SKM-1 treated with dmso at 0.1 percent for 144 hours (cell line): ENCODE data around the gene ATG10.
"Not testable (repeated sequence)": the region's sequence is repeated elsewhere in the genome, so short reads cannot be mapped to it uniquely, and the experiment has no call there.

ENCODE experiments used
- DNase-seq: peaks from one replicate; lab custom pipeline; 2025; ENCODE audit not compliant: unreplicated experiment; lab: John Stamatoyannopoulos, UW

The ATG10 gene

DNA sequence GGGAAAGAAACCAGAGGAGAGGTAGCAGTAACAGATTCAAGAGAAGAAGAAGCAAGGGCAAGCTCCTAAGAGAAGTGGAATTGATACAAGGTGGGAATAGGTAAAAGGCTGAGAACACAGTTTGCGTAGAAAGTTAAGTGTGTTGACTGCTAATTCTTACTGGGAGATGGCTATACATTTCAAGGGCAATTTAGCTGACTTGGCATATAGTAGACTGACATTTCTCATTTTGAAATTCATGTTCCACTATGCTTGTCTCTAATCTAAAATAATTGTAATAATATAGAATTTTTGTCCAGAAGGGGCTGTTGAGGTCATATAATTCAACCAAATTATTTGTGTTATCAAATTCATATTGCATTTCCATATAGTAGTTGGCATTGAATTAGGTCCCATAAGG is 144.0 kb downstream of the ATG10 start:
- no peak for DNase-seq

DNA sequence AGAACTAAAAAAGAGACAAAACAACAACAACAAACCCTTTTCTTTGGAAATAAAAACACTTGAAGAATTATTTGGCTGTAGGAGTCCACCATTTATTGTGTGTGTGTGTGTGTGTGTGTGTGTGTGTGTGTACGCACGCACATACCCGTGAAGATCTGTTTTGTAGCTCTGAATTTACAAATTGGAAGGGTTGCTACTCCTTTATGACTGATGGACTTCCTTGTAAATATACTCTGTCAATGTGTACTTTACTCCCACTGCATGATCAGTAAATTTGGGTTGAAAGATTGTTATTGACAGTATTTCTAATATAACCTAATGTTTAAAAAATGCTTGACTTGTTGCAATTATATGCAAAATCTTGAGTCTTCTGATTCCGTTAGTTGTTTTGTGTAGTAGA is 148.1 kb downstream of the ATG10 start:
- DNase-seq = no peak

DNA sequence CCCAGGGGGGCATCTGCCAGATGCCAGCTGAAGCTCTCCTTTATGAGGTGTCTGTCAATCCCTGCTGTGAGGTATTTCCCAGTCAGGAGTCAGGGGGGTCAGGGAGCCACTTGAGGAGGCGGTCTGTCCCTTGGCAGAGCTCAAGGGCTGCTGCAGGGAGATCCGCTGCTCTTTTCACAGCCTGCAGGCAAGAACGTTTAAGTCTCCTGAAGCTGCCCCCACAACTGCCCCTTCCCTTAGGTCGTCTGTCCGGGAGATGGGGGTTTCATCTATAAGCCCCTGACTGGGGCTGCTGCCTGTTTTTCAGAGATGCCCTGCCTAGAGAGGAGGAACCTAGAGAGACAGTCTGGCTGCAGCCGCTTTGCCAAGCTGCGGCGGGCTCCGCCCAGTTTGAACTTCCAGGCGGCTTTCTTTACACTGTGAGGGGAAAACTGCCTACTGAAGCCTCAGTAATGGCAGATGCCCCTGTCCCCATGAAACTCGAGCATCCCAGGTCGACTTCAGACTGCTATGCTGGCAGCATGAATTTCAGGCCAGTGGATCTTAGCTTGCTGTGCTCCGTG is 158.0 kb downstream of the ATG10 start:
- DNase-seq = no peak

DNA sequence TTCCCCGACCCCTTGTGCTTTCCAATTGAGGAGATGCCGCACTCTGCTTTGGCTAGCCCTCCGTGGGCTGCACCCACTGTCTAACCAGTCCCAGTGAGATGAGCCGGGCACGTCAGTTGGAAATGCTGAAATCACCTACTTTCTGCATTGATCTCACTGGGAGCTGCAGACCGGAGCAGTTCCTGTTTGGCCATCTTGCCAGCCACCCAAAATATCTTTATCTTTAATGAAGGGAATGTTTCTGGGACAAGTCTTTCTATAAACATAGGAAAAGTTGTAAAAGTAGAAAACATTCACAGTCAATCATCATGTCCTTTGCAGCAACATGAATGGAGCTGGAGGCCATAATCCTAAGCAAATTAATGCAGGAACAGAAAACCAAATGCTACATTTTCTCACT is 158.8 kb downstream of the ATG10 start:
- no peak for DNase-seq

DNA sequence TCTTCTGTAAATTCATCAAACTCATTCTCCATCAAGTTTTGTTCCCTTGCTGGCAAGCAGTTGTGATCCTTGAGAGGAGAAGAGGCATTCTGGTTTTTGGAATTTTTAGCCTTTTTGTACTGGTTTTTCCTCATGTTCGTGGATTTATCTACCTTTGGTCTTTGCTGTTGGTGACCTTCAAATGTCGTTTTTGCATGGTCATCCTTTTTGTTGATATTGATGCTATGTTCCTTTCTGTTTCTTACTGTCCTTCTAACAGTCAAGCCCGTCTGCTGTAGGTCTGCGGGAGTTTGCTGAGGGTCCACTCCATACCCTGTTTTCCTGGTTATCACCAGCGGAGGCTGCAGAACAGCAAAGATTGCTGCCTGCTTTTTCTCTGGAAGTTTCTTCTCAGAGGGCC is 165.4 kb downstream of the ATG10 start:
- DNase-seq = no peak

DNA sequence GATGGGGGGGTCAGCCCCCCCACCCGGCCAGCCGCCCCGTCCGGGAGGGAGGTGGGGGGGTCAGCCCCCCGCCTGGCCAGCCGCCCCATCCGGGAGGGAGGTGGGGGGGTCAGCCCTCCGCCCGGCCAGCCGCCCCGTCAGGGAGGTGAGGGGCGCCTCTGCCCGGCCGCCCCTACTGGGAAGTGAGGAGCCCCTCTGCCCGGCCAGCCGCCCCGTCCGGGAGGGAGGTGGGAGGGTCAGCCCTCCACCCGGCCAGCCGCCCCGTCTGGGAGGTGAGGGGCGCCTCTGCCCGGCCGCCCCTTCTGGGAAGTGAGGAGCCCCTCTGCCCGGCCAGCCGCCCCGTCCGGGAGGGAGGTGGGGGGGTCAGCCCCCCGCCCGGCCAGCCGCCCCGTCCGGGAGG is 168.0 kb downstream of the ATG10 start:
- not testable (repeated sequence) for DNase-seq

DNA sequence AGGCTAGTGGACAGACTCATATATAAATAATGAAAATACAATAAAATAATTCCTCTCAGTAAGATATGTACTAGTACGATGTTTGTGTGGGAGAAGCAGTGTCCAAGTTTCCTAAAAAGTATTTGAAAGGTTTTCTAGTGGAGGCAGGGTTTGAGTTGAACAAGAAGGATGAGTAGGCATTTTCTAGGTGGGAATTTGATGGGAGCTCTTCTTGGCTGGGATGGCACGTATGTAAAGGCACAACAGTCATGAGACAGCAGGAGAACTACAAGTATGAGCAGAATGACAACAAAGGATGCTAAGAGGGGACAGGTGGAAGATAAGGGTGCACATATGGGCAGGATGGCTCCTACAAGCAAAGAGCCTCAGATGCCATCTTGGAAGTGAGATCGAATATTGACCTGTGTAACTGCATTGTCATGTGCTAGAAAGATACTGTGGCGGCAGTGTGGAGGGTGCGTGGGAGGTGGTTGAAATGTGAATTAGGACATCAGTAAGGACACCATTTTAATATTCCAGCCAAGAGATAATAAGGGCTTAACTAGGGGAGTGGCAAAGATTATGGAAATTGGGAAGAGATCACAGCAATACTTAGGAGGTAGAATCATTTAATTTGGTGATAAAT is 170.5 kb downstream of the ATG10 start:
- no peak for DNase-seq

DNA sequence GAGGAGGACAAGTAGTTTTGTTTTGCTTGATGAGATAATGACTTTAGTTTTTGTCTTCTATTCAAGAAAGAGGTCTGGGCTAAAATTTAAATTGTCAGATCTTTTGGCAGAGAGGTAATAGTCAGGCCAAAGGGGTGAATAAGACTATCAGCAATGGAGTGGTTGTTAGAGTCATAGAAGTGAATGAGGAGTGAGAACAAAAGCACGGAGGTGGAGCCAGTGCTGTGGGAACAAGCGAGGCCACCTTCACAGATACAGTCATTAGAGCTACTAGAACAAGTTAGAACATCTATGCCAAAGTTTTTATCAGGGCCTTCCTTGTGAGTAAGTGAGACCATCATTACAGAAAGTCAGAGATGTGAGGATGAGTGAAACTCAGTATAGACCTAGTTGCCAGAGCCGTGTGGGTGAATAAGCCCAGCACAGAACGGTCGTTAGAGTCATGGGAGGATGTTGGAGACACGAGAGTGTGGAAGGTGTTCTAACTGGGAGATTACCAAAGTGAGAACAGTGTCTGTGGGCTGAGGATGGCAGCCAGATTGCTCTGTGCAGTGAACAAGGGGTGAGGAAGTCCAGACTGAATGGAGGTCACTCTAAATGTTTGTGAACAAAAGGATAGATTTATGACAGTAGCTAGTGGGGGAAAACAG is 171.2 kb downstream of the ATG10 start:
- no peak for DNase-seq

DNA sequence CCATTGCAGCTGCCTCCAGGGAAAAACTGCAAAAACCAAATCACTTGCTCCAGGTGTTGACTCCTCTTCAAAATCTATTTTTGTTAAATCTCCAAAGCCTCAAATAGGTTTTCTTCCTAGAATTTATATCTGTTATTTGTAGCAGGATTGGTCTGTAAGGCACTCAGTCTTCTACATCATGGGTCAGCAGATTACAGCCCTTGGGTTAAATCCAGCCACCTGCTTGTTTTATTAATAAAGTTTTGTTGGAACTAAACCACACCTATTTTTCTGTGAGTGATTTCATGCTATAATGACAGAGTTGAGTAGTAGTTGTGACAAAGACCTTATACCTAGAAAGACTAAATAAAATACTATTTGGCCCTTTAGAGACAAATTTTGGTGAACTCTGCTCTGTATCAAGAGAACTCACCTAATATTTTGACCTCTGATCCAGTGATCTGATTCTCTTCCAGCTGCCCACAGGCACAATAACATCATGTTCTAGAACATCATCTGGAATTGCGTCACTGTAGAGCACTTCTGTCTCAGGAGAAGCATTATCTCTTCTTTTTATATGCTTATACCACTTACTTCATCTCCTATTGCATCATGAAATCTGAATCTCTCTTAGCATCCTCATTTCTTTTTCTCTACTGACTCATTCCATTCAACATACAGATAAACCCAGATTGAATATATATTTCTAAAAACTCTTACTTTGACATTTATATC is 176.2 kb downstream of the ATG10 start:
- no peak for DNase-seq

DNA sequence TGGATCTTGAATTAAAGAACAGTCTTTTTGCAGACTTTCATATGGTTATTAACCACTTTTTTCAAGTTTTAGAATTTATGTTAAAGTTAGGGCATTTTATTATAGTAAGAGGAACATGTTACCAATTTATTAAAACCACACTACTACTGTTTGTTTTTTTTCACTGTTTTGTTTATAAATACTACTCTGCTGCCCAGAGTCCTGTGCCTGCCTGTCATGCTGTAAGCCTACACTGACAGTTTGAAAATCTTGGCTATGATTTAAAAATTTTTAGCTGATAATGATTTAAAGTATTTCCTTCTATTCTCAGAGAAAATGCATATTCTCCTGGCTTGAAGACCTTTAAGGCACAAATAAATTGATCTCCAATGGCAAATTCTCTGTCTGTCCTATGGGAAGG is 177.6 kb downstream of the ATG10 start:
- DNase-seq = no peak

DNA sequence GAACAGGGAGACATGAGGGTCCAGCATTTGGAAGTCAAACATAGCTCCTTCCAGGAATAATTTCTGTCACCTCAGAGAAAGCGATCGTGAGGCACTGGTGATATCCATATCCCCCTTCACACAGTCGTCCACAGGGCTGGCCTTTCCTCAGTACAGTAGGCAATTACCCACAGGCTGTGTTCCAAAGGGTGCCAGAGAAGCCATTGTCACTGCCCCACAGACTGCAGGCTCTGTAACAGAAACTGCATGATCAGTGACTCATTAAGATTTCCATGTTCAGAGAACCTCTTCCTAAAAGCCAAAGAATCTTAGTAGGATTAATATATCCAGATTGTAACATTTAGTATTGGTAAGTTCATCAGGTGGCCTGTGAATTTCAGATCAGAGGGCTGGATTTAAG is 178.7 kb downstream of the ATG10 start:
- no peak for DNase-seq

DNA sequence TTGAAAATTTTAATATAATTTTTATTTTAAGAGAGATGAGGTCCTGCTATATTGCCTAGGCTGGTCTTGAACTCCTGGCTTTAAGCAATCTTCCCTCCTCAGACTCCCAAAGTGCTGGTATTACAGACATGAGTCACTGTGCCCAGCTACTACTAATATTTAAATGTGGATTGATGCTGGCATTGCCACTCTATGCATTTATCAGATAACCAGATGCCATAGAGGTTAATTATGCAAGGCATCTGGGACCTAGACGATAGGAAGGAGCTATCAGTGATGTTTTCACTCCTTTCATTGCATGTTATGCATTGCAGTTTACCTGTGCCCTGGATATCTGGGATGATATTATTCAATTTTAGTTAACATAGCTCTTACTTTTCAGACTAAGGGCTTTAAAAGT is 179.4 kb downstream of the ATG10 start:
- no peak for DNase-seq

DNA sequence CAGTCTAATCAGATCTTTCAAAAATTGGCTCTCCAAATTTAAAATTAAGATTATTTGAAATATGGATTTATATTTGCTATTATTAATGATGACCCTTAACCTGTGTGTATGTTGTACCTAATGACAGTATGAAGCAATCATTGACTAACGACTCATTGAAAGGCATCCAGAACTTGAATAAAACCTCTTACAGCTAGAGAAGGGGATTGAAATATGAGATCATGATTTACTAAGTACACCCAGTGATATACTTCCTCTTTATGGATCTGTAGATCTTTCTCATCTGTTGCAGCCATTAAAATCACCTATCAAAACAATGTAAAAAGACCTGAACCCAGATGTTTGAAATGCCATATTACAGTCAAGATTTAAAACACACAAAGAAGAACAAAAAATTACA is 179.8 kb downstream of the ATG10 start:
- no peak for DNase-seq

DNA sequence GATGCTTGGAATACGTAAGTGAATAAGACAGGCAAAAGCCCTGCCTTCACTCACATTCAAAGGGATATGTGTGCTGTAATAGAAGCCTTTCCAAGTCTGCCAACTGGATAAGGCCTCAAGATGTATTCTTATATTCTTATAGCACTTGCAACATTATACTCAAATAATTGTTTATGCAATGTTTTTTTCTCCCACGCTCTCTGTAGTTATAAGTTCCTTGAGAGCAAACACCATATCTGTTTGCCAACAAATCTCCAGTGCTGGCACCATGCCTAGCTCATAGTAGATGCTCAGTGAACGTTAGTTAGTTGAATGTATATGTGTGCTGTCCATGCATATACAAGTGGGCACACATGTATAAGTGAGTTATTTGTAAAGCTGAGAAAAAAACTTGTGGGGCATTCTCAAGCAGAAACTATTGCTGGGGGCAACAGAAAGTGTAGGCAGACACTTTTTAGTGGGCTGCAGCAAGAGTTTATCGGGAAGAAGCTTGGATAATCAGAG is 181.2 kb downstream of the ATG10 start:
- no peak for DNase-seq

DNA sequence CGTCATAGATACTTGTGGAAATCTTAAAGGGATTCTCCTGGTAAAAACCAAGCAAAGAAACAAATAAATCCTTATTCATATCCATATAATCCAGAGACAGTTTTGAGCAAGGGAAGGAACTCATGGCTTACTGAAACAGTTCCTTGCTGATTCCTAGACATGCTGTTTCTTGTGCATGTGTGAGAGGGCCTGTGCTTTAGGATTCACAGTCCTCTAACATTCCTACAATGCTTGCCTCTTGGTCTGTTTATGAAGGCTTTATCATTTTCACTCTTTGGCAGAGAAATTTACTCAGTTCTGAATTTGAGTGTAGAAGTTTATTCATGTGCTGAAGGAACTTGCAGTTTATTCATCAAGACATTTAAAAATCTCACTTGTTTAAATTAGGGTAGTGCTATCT is 183.0 kb downstream of the ATG10 start:
- no peak for DNase-seq

DNA sequence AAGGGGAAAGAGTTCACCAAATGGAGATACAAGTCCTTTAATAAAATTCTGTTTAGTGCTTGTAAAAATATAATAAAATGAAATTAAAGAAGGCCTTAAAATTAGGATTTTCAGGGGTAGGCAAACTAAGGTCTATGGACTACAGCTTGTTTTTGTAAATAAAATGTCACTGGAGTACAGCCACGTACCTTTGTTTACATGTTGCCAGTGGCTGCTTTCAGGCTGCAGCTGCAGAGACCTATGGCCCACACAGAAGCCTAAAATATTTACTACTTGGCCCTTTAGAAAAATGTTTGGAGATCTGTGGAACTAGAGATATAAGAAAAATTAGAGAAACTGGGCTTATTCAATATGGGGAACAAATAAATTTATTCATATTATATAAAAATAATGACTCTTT is 183.5 kb downstream of the ATG10 start:
- no peak for DNase-seq

DNA sequence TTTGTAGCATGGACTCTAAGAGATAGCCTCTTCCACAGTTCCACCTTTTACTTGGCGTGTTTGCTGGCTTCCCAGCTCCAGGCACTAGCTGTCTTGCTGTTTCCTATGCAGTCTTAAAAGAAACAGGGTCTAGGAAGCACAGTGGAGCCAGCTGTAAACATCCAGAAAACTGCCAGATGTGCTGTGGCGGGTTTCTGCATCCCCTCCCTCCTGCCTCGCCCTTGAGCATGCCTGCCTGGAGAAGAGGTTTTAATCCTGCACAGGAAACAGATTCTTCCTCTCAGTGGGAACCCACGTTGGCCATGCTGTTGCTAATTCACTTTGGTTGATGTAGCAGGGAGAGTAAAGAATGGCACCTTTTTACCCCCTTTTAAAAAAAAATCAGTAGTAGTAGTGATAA is 185.1 kb downstream of the ATG10 start:
- DNase-seq = no peak

DNA sequence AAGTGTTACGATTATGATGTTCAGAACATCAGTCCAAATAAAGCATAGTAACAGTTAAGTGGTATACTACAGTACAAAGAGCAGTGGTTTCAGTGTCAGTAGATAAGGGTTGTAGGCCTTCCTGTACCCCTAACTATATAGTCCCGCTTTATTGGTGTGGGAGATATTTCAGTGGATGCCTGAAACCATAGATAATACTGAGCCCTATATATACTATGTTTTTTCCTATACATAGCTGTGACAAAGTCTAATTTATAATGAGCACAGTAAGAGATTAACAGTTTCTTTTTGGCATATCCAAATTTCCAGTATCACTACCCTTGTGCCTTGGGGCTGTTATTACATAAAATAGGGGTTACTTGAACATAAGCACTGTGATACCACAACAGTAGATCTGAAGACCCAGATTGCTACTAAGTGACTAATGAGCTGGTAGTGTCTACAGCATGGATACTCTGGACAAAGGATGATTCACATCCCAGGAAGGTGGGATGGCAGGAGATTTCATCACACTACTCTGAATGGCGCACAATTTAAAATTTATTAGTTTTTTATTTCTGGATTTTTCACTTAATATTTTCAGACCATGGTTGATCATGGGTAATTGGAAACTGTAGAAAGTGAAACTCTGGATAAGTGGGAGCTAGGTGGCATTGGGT is 187.1 kb downstream of the ATG10 start:
- no peak for DNase-seq

DNA sequence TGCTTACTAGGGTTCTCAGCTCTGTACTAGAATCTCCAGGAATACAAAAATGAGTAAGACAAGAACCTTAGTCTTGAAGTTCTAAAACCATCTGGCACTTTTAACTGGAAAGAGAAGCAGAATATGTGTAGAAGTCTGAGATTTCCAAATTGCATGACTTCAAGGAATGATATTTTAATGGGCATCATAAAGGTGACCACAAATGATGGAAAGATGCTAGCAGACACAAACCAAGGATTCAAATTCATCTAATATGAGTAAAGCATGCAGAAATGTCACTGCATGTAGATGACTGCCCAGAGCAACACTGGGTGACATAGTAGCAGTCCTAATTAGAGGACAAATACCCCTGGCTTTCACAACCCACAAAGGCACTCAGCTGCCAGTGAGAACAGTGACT is 189.1 kb downstream of the ATG10 start:
- no peak for DNase-seq

DNA sequence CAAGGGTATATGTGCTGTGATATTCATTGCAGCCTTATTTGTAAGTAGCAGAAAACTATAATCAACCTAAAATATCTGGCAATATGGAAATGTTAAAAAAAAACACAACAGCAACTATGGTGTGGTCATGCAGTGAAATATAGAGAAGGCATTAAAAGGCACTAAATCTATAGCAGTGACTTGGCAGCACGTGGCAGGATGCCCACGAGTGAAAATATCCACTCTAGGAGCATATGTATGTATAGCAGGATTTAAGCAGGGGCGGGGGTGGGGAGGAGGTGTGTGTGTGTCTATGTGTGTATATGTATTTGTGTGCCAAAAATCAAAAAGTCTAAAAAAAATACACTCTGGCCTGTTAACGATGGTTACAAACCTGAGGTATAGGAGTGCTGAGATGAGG is 190.8 kb downstream of the ATG10 start:
- no peak for DNase-seq

DNA sequence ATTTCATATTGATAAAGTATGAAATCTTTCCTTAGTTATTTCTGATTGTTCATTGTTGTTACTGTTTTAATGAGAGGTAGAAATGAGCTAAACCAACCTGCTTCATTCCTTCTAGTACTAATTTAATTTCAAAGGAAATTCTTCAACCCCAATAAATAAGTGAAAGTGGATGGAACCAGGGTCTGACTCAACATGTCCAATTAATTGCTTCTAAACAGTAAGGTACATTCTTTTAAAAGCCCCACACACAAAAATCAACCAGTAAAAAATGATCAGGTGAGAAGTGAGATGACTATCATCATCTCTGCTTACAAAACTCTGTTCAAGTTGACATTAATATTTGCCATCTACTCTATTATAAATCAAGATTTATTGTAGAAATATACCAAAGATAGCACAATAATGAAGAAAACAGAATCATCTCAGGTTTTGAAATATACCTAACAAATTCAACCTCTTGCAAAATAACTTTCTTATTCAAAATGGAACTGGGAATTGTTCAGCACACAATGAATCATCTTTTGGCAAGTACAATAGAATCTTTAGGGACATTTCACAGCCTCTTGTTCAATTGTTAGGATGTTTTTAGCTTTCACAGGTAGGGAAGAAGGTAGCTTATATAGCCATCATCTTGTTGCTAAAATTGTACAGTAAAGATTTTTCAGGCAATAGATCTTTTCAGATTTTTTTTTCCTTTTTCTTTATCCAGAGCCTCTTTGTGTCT is 191.8 kb downstream of the ATG10 start:
- no peak for DNase-seq
